Thyroid gland (tissue), 4 donors: Measurements from ENCODE around the gene PDGFRB.

Experiments used
- CTCF ChIP-seq, 6 experiments: fragments of 200-600 bp in 3 of 6; fragments of 450-650 bp in 3 of 6; sonication (generic) in 3 of 6; IDR thresholded peaks; one replicate each; pipeline ENCODE4 v1.5.1; 2016 to 2019; ENCODE audit warnings: antibody characterized with exemption in 6 of 6, mild to moderate bottlenecking in 2 of 6, inconsistent platforms in 1 of 6, moderate library complexity in 1 of 6
- POLR2A ChIP-seq, 2 donors: fragments of 450-650 bp; IDR thresholded peaks; one replicate each; pipeline ENCODE4 v1.6.1; 2017; ENCODE audit warnings: antibody characterized with exemption in 2 of 2, mild to moderate bottlenecking in 2 of 2, moderate library complexity in 1 of 2

DNA sequence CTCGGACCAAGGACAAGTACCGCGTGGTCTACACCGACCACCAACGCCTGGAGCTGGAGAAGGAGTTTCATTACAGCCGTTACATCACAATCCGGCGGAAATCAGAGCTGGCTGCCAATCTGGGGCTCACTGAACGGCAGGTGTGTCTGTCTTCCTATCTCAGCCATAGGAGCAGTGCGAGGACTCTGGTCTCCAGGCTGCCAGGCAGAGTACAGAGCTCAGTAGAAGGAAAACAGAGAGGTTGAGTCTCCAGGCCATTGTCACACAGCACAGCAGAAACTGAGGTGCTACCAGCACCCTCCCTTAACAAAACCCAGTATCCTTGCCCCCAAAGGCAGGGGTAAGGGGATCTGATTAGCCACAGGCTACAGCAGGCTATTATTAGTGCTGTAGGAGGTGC, 27.1 kb upstream of the PDGFRB start:
- no peak for TF ChIP-seq CTCF (IDR thresholded peaks at IDR 0.05)
- no peak for TF ChIP-seq POLR2A (IDR thresholded peaks at IDR 0.05)
